22Rv1 (cell line): ENCODE results near the gene ZNF892.

ENCODE experiments used
- CTCF ChIP-seq: fragments of 450-650 bp; IDR thresholded peaks from 2 replicates; pipeline ENCODE4 v1.5.1; 2017; ENCODE audit warnings: mild to moderate bottlenecking
- ZFX ChIP-seq: fragments of 450-650 bp; IDR thresholded peaks from 2 replicates; pipeline ENCODE4 v1.6.1; 2017; ENCODE audit warnings: antibody characterized with exemption, borderline replicate concordance

- TF ChIP-seq CTCF (no peak), ZFX (no peak)
Observed at GRCh38 chr2:95204396-95204795, 2.9 kb upstream of the ZNF892 start.
